HG02885 (cell line): ENCODE data around the gene GPHB5.

Source experiments
- ATAC-seq: cut with Tn5 transposase; IDR thresholded peaks from one replicate; pipeline ENCODE4 v1.9.1; 2021; ENCODE audit warnings: mild to moderate bottlenecking; ENCODE audit not compliant: unreplicated experiment, poor library complexity

Gene GPHB5

GRCh38 chr14:63267171-63267570, 51.6 kb downstream of the GPHB5 start:
- no peak for ATAC-seq

- ATAC-seq: no peak
Measured at GRCh38 chr14:63266106-63266505, 52.6 kb downstream of the GPHB5 start.
